ENCODE data around the gene KCTD2. TPM values are rescaled to one million over a fixed set of nuclear protein-coding genes. Genes with fewer than 3 reads are reported as not detected.

Gene KCTD2
- total and polyA plus RNA-seq, 2 of the 13 experiments (the other 11 are each of a cell fraction or from before 2014, with no cell fraction given): 28.3 to 32.6 TPM

- no peak overlapping the region for H3K4me3 ChIP-seq (replicated peaks in 1 of 3; ENCODE audit: insufficient read depth in 1 of 3, low read depth in 2 of 3, low read length in 3 of 3)
- no peak overlapping the region for H3K9ac ChIP-seq (ENCODE audit: insufficient read depth, low read depth, low read length)
- in situ Hi-C loops (cut with HindIII; ENCODE audit: extremely low pct_ligation_motif_present, low pct_unique_long_range_greater_than_20kb): loop anchor here (5.0 kb wide), 2 partner anchors 46 to 91 kb away; no protein-coding TSS in a partner anchor
- peaks cover 19% of the 10 kb centered on the region for H3K4me1 ChIP-seq (ENCODE audit: insufficient read depth, low read length)
- intact Hi-C loops (cut with micrococcal nuclease; ENCODE audit: unreplicated experiment): no loop called here
- TF ChIP-seq TRIM24 (CRISPR knock-in tag; IDR thresholded peaks at IDR 0.05): no peak
- TF ChIP-seq RFX5 (IDR thresholded peaks at IDR 0.05; ENCODE audit: low read depth, low read length): 0 out of 2 replicates have a peak, but pooled peaks have one; percentile 40
- no TSS peak for BruUV-seq (replicated peaks)
- ATAC-seq: no peak
- peaks cover 8% of the 10 kb centered on the region for H3K79me2 ChIP-seq (ENCODE audit: insufficient read depth, low read length)
- H2AFZ ChIP-seq (ENCODE audit: low read length): no peak overlapping the region
- WGBS (ENCODE audit: low lambda C conversion rate): 21% methylated on average over 6 of the region's 6 CpGs
- no peak overlapping the region for H3K4me2 ChIP-seq (ENCODE audit: low read depth, low read length)
- FAIRE-seq: no peak
- no peaks in the 10 kb centered on the region for H4K20me1 ChIP-seq (ENCODE audit: insufficient read depth, low read length)
- ChIA-PET CTCF (ENCODE audit: low intra/inter-chr PET ratio, low total read pairs) (no interaction called here), POLR2A (interaction anchor here (0.7 to 0.9 kb wide), 2 partner anchors 27 to 261 kb away, joined by 3 read pairs; no protein-coding TSS in a partner anchor)
- H3K27me3 ChIP-seq (ENCODE audit: control insufficient read depth in 1 of 2, insufficient read depth in 2 of 2, low read length in 2 of 2): no peaks in the 10 kb centered on the region; a peak in 2 of 5 replicates
- no peaks in the 10 kb centered on the region for H3K36me3 ChIP-seq (replicated peaks in 1 of 2; ENCODE audit: control insufficient read depth in 1 of 2, insufficient read depth in 2 of 2, low read length in 2 of 2)
- no peak for DNase-seq (ENCODE audit: low spot score)
- H3K9me3 ChIP-seq (ENCODE audit: low read length): no peaks in the 10 kb centered on the region
- H3K27ac ChIP-seq (ENCODE audit: extremely low read length, insufficient read depth, low read length): no peak overlapping the region
Measured at GRCh38 chr17:75008373-75008772, 38.7 kb upstream of the KCTD2 start.

- no peak overlapping the region for H3K9ac ChIP-seq (ENCODE audit: insufficient read depth, low read depth, low read length)
- WGBS (ENCODE audit: low lambda C conversion rate): 11% methylated on average over 2 of the region's 2 CpGs
- peaks cover 28% of the 10 kb centered on the region for H3K4me1 ChIP-seq (ENCODE audit: insufficient read depth, low read length)
- no peak overlapping the region for H3K4me2 ChIP-seq (ENCODE audit: low read depth, low read length)
- no peaks in the 10 kb centered on the region for H3K36me3 ChIP-seq (replicated peaks in 1 of 2; ENCODE audit: control insufficient read depth in 1 of 2, insufficient read depth in 2 of 2, low read length in 2 of 2)
- DNase-seq (ENCODE audit: low spot score): no peak
- CTCF ChIA-PET (ENCODE audit: low intra/inter-chr PET ratio, low total read pairs): no interaction called here
- H3K27ac ChIP-seq (ENCODE audit: extremely low read length, insufficient read depth, low read length): no peak overlapping the region
- POLR2A ChIA-PET: interaction anchor here (0.7 to 4.3 kb wide), 2 partner anchors 47 to 260 kb away, joined by 3 to 94 read pairs; no protein-coding TSS in a partner anchor
- in situ Hi-C loops (cut with HindIII; ENCODE audit: extremely low pct_ligation_motif_present, low pct_unique_long_range_greater_than_20kb) (loop anchor here (5.0 kb wide), 2 partner anchors 47 to 92 kb away; no protein-coding TSS in a partner anchor), intact Hi-C loops (cut with micrococcal nuclease; ENCODE audit: unreplicated experiment) (no loop called here)
- BruUV-seq (replicated peaks): no TSS peak
- H3K27me3 ChIP-seq (ENCODE audit: control insufficient read depth in 1 of 2, insufficient read depth in 2 of 2, low read length in 2 of 2): no peaks in the 10 kb centered on the region; a peak in 2 of 5 replicates
- H3K79me2 ChIP-seq (ENCODE audit: insufficient read depth, low read length): peaks cover 14% of the 10 kb centered on the region
- H3K4me3 ChIP-seq (replicated peaks in 1 of 3; ENCODE audit: insufficient read depth in 1 of 3, low read depth in 2 of 3, low read length in 3 of 3): no peak overlapping the region
- TF ChIP-seq POLR2A (IDR thresholded peaks at IDR 0.05; ENCODE audit: insufficient read depth in 1 of 2, low read depth in 2 of 2, low read length in 2 of 2): no peak
- no peak for TF ChIP-seq TOPORS (CRISPR knock-in tag; IDR thresholded peaks at IDR 0.05)
- TF ChIP-seq ZNF552 (CRISPR knock-in tag; IDR thresholded peaks at IDR 0.05; ENCODE audit: borderline replicate concordance): no peak
- TF ChIP-seq PPARG (CRISPR knock-in tag; conservative IDR thresholded peaks at IDR 0.05): no peak
- no peak for TF ChIP-seq HMG20B (CRISPR knock-in tag; conservative IDR thresholded peaks at IDR 0.05)
- TF ChIP-seq ZNF512B (CRISPR knock-in tag; IDR thresholded peaks at IDR 0.05; ENCODE audit: borderline replicate concordance): no peak
- H2AFZ ChIP-seq (ENCODE audit: low read length): no peak overlapping the region
- no peaks in the 10 kb centered on the region for H4K20me1 ChIP-seq (ENCODE audit: insufficient read depth, low read length)
- no peaks in the 10 kb centered on the region for H3K9me3 ChIP-seq (ENCODE audit: low read length)
- no peak for ATAC-seq
- no peak for FAIRE-seq
Measured at GRCh38 chr17:75009139-75009724, 37.8 kb upstream of the KCTD2 start.

All from HepG2 (cell line).